GM19043 (cell line): ENCODE data around the gene KIAA1549.

Experiments
- ATAC-seq: cut with Tn5 transposase; IDR thresholded peaks from one replicate; pipeline ENCODE4 v1.9.1; 2021; ENCODE audit warnings: low read depth; ENCODE audit not compliant: unreplicated experiment

KIAA1549 gene

DNA sequence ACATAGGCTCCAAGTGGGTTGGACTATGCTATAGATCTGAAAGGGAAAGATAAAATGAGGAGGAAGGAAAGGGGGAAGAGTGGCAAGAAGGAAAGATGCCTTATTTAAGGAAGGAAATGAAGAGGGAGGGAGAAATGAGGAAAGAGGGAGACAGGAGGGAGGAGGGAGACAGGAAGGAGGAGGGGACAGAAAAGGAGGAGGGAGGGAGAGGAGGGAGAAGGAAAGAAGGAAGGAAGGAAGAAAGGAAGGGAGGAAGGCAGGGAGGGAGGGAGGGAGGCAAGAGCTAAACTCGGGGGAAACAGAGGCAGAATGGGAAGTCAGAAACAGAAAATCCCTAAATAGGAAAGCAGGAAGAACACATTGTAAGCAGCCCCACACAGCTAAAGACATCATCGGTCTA, 67.4 kb downstream of the KIAA1549 start:
- ATAC-seq, result no peak

GRCh38 chr7:138911007-138911406, 70.2 kb downstream of the KIAA1549 start:
- ATAC-seq, result no peak

DNA sequence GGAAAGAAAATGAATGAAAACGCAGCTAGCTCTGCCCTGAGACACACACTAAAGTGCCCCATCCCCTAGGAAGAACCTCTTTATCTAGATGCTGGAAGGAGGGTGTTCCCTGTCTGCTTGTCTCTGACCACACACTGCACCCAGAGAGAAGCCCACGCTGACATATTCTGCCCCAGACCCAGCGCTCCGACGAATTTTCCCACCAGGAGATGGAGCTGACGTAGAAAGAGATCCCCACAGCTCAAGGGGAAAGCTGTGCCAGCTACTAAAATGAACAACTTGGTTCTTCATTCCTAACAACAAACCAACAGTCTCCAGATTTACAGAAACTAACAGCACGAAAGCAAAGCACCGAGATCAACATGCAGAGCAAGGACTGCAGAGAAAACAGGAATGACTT, 73.3 kb downstream of the KIAA1549 start:
- ATAC-seq, result no peak

GRCh38 chr7:138907201-138907847, 73.9 kb downstream of the KIAA1549 start:
- ATAC-seq, result no peak

DNA sequence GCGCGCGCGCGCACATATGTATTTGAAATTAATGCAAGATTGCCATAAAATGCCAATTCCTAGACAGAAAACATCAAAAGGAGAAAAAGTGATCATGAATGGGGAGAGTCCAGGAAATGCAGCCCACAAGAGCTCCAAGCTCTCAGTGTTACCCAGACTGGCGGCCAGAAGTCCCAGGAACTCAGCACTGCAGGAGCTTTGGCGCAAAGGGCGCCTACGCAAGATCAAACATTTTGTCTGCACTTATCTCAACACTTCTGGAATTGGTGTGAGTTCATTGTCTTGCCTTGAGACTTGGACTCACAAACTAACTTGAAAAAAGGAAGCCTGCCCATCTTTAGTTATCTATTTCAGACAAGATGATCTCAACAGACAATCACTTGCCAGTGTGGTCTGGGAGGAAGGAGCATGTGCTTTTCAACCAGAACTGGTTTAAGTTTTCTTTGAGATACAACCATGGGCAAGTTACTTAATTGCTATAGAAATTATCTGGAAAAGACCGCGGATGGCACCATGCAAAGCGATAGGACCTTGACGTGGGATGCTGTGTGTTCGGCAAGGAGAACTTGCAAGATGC, 77.2 kb downstream of the KIAA1549 start:
- ATAC-seq, result no peak

GRCh38 chr7:138903186-138903820, 77.9 kb downstream of the KIAA1549 start:
- no peak for ATAC-seq

GRCh38 chr7:138902161-138902560, 79.0 kb downstream of the KIAA1549 start:
- no peak for ATAC-seq

- ATAC-seq, result no peak
Observed at GRCh38 chr7:138900035-138900828, 81.0 kb downstream of the KIAA1549 start.

- no peak for ATAC-seq
Observed at GRCh38 chr7:138898802-138899201, 82.4 kb downstream of the KIAA1549 start.

DNA sequence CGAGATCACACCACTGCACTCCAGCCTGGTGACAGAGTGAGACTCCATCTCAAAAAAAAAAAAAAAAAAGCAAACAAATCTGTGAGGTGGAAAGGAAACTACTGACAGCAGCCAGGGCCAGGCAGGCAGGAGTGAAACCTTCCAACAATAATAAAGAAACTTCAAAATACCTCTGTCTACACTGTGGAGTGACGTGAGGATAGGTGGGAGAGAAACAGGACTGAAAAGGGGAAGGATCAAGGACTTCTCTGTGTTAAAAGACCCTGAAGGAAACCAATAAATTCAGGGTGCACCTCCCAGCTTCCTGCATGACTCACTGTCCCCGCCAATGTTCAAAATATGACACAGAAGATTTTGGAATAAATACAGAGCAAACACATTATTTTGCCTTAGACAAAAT, 82.9 kb downstream of the KIAA1549 start:
- ATAC-seq, result no peak

GRCh38 chr7:138895679-138896078, 85.5 kb downstream of the KIAA1549 start:
- no peak for ATAC-seq

- no peak for ATAC-seq
Observed at GRCh38 chr7:138893258-138893657, 87.9 kb downstream of the KIAA1549 start.

- no peak for ATAC-seq
Observed at GRCh38 chr7:138892812-138893211, 88.4 kb downstream of the KIAA1549 start.

GRCh38 chr7:138892006-138892630, 89.1 kb downstream of the KIAA1549 start:
- no peak for ATAC-seq

- ATAC-seq, result no peak
Observed at GRCh38 chr7:138891446-138891810, 89.8 kb downstream of the KIAA1549 start.

DNA sequence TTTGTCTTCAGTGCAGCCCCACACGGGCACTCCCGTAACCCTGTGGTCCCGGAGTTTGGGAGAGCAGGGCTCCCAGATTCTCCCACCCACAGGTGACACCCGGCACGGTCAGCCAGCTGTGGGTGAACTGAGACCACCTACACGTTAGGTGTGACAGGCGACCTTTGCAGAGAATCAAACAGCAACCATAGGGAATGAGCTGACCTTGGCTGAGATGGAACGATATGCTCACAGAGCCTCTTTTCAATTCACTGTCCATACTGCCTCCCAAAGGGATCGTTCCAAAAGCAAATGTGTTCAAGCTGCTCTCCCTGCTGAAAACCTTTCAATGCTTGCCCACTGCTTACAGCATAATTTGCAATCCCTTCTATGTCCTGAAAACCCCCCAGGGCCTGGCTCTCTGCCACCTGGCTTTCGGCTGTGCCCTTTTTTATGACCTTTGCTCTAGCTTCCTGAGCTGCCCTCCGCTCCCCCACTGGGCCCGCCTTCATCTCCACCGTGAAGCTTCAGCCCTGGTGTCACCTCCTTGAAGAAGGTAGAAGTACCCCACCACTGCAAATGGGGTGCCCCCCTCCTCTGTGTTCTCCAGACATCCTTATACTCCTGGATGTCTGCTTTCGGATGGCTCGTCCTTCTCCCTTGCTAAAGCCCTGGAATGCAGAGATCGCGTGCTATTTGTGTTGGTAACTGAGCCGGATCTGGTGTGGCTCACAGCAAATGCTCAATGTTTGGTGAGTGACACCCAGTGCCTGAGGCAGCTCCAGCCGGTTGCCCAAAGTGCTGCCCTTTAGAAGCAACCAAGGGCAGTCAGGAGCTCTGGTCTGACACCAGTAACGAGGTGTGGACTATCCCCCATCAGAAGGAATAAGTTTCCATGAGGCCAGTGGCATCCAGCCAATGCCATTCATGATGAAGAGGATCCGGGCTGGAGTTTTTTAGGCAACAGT, 90.4 kb downstream of the KIAA1549 start:
- no peak for ATAC-seq

GRCh38 chr7:138889582-138890498, 91.3 kb downstream of the KIAA1549 start:
- no peak for ATAC-seq

GRCh38 chr7:138887872-138888656, 93.1 kb downstream of the KIAA1549 start:
- no peak for ATAC-seq
